Hematopoietic multipotent progenitor cell treated with erythropoietin and hydrocortisone succinate and interleukin-3 and kit ligand, for 4 days (in vitro differentiated cells): Measurements from ENCODE around the gene PPP1R16B.

Experiments used
- DNase-seq: peaks from one replicate; pipeline ENCODE4 v3.0.0-alpha.2; 2015

Gene PPP1R16B

DNA sequence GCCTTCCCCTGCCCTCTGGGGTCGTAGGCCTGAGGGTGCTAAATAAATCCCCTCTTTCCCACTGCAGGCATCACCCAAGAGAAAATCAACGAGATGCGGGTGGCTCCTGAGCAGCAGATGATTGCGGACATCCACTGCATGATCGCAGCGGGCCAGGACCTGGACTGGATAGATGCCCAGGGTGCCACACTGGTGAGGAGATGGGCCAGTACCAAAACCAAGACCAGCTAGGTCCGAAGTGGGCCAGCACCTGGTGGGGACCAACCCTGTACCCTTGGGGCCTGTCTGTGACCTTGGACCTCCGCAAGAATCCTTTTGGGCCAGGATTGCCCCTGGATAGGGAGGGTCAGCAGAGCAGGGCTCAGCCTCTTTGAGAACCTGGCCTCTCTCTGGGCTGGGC, 97.1 kb downstream of the PPP1R16B start:
- DNase-seq = no peak

DNA sequence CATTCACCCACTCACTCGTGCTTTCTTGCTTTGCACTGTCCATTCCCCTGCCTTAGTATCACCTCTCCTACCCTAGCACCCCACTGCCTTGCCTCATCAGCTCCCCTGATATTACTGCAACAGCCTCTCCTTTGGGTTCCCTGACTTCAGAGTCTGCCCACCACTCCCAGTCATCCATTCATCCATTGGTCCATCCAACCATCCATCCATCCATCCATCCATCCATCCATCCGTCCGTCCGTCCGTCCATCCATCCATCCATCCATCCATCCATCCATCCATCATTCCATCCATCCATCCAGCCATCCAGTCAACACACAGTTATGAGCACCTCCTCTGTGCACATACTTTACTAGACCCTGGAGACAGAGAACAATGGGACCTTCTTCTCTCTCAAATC, 97.8 kb downstream of the PPP1R16B start:
- DNase-seq = no peak

DNA sequence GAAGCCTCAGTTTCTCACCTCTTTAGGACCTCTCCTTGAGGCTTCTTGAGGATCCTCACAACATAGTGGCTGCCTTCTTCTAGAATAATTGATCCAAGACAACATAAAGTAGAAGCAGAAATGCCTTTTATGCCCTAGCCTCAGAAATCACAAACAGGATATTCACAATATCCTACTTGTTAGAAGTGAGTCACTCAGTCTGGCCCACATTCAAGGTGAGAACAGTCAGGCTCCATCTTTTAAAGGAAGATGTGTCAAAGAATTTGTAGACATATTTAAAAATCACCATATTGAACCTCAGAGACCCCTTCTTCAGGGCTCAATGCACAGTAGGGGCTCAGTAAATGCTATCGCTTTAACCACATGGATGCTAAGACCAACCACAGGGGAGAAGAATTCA, 99.9 kb downstream of the PPP1R16B start:
- DNase-seq = no peak

DNA sequence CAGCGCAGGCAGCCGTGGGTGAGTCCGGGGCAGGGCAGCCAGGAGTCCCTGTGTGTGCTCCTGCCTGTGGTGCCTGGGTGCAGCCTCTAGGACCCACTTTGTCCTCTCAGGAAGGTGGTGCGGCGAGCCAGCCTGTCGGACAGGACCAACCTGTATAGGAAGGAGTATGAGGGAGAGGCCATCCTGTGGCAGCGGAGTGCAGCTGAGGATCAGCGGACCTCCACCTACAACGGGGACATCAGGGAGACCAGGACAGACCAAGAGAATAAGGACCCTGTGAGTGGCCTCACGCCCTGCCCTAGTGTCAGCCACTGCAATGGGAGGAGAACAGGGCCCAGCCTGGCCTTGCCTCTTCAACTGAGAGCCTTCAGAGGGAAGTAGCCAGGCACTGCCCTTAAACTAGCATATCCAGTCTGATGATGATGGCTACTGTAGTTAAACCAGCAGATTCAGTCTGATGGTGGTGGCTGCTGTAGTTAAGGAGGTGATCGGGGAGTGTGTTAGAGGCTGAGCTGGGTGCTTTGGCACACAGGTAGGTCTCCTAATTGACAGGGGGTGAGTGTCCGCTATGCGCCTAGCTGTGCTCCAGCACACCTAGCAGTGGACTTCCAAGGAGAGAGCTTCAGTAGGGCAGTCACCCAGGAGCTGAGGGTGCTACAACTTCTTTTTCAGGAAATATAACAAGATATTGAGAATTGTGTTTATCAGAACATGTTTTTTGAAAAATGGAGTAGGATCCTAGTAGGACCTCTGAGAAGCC, 102.6 kb downstream of the PPP1R16B start:
- no peak for DNase-seq

GRCh38 chr20:38915355-38915754, 109.9 kb downstream of the PPP1R16B start:
- DNase-seq = no peak

GRCh38 chr20:38917657-38918056, 112.2 kb downstream of the PPP1R16B start:
- DNase-seq = no peak

DNA sequence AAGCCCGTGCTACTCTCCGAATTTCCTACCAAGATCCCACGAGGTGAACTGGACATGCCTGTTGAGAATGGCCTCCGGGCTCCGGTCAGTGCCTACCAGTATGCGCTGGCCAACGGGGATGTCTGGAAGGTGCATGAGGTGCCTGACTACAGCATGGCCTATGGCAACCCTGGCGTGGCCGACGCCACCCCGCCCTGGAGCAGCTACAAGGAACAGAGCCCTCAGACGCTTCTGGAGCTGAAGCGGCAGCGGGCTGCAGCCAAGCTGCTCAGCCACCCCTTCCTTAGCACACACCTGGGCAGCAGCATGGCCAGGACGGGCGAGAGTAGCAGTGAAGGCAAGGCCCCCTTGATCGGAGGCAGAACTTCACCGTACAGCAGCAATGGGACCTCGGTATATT, 112.7 kb downstream of the PPP1R16B start:
- no peak for DNase-seq

GRCh38 chr20:38919683-38920082, 114.2 kb downstream of the PPP1R16B start:
- no peak for DNase-seq

DNA sequence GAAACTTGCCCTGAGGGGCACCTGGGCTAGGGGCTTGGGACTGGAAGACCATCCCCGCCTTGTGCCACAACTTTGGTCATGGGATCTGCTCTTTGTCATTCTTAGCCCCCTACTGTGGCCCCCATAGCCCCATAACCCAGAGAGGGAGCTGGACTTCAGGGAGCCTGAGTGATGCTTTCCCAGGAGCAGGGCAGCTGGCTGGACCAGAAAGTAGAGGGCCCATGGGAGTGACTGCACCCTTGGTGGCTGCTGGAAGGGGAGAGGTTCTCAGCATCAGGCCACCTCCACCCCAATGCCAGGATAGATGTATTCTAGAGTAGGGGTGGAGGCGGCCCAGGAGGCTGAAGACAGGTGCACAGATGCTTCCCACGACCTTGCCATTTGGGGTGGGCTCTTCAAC, 114.9 kb downstream of the PPP1R16B start:
- DNase-seq = no peak

GRCh38 chr20:38920851-38921250, 115.4 kb downstream of the PPP1R16B start:
- no peak for DNase-seq

DNA sequence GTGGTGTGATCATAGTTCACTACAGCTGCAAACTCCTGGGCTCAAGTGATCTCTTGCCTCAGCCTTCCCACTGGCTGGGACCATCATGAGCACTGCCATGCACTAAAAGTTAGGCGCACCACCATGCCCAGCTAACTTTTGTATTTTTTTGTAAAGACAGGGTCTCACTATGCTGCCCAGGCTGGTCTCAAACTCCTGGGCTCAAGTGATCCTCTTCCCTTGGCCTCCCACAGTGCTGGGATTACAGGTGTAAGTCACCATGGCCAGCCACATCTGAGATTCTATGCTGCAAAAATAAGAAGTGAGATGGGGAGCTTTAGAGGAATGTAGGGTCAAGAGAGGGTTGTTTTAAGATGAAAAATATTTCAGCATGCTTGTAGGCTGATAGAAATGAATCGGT, 119.2 kb downstream of the PPP1R16B start:
- DNase-seq = no peak

DNA sequence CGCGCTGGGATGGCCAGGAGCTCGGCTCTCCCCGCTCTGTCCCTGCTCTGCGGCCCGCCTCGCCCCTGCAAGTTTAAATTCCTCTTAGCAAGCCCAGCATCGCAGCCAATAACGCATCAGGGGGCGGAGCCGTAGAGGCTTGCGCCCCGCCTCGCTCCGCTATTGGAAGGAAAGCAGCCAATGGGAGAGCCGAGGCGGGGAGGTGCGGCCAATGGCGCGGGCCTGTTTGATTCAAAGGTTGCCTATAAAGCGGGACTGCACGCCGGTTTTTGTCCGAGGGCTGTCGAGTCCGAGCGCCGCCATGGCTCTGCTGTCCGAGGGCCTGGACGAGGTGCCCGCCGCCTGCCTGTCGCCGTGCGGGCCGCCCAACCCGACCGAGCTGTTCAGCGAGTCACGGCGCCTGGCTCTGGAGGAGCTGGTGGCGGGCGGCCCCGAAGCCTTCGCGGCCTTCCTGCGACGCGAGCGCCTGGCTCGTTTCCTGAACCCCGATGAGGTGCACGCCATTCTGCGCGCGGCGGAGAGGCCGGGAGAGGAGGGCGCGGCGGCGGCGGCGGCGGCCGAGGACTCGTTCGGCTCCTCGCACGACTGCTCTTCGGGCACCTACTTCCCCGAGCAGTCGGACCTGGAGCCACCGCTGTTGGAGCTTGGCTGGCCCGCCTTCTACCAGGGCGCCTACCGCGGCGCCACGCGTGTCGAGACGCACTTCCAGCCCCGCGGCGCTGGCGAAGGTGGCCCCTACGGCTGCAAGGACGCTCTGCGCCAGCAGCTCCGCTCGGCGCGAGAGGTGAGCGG, 120.8 kb downstream of the PPP1R16B start, which contains the start of gene FAM83D:
TSS of gene FAM83D (plus strand) at position 276 of the 792 bp plus-strand sequence. CDS start at position 302, 26 bp downstream.
- DNase-seq = peak; percentile 99

- DNase-seq = no peak
These were observed 121.6 kb downstream of the PPP1R16B start for GRCh38 chr20:38926934-38927616.

DNA sequence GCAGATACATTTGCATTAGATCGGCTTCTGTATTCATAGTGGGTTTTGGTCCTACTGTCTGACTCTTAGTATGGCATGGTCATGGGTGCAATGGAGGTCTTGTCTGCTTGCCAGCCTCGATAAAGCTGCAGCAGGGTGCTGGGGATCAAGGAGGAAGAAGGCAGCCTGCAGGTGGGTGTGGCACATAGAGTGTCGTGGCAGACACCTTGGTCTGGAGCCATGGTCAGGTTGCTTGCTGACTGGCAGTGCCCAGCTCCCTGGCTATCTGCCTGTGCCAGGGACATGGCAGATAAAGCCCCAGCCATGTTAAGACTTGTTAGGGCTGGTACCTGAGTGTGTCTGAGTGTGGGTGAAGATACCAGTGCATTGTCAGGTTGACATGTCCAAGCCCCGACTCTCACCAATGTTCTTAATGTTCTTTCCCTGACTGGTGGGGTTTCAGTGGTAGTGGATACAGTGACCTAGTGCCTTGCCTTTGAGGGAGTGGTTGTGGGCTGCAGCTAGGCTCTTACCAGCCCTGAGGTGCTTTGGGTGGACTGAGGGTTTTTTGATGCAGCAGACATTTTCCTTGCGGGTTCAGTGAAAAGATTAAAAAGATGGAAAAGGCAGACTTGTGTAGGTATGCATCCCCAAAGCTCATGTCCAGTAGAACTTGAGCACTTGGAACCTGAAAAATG, 122.5 kb downstream of the PPP1R16B start:
- peak; percentile 68 for DNase-seq

DNA sequence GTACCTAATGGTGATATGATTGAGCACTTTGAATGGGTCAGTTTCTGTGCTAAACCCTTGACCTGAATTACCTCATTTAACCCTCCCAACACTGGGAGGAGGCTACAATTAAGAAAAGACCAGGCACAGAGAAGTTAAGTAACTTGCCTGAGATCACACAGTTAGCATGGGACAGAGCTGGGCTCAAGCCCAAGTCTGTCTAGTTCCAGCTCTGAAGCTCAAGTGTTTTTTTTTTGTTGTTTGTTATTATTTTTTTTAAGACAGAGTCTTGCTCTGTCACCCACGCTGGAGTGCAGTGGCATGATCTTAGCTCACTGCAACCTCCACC, 124.7 kb downstream of the PPP1R16B start:
- DNase-seq = no peak

DNA sequence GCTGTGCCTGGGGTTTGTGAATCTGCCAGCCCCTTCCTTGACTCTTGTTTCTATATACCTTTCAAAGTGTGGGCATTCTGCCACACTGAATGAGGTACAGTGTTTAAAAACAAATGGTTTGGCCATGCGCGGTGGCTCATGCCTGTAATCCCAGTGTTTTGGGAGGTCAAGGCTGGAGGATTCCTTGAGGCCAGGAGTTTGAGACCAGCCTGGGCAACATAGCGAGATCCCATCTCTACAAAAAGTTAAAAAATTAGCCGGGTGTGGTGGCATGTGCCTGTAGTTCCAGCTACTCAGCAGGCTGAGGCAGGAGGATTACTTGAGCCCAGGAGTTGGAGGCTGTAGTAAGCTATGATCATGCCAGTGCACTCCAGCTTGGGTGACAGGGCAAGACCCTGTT, 126.5 kb downstream of the PPP1R16B start:
- no peak for DNase-seq

GRCh38 chr20:38932457-38933120, 127.1 kb downstream of the PPP1R16B start:
- DNase-seq = no peak

- DNase-seq = no peak
These were observed 129.0 kb downstream of the PPP1R16B start for GRCh38 chr20:38934530-38934929.

DNA sequence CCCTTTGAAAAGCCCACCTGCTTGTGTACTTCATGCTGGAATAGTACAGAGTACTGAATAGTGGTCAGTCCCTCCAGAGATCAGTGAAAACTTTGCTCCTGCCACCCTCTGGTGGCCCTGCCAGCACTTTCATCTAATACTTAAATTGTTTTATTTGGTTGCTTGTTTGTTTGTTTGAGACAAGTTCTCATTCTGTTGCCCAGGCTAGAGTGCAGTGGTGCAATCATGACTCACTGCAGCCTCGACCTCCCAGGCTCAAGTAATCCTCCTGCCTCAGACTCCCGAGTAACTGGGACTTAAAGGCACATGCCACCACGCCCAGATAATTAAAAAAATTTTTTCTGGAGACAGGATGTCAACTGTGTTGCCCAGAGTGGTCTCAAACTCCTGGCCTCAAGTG, 129.8 kb downstream of the PPP1R16B start:
- peak; percentile 41 for DNase-seq

DNA sequence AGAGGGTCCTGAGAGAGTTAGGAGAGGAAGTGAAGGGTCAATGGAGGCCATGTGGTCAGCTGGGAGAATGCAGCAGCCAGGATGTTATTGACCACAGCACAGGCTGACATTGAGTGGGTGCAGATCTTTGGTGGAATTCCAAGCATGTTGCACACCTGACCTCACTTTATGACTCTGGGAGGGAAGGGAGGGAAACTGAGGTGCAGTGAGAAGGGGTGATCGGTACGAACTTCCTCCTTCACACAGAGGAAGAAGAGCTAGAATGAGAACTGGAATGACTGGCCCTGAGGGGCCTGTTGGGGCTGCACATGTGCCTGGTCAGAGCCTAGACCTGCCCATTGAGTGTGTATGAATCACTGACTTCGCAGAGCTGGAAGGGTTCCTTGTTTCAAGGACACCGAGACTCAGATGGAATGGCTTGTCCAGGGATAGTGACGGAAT, 130.5 kb downstream of the PPP1R16B start:
- DNase-seq = no peak

DNA sequence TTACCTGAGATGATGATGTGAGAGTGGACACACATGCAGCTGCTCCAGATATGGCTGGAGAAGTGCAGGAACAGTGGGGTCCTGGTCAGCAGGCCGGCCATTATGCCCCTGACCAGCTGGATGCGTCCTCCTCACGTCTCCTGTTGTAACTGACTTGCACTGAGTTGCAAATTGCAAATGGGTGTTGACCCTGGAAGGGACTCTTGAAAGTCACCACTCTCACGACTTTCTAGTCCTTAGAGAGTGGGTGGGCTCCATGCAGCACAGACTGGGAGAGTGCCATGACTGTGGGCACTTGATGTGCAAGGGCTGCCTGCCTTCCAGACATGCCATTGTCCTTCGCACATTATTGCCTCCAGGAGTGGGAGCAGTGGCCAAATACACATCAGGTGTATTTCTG, 131.5 kb downstream of the PPP1R16B start:
- no peak for DNase-seq

GRCh38 chr20:38937978-38938473, 132.5 kb downstream of the PPP1R16B start:
- DNase-seq = no peak
